ENCODE measurements around the gene LYRM7. TPM values are rescaled to one million over a fixed set of nuclear protein-coding genes. Genes with fewer than 3 reads are reported as not detected.

LYRM7 gene
- polyA plus RNA-seq, 1 experiment = 4.3 TPM

- H3K27ac ChIP-seq (ENCODE audit: low read depth, low read length) = no peak overlapping the region
- no peaks in the 10 kb centered on the region for H3K27me3 ChIP-seq (ENCODE audit: control insufficient read depth, insufficient read depth, low read length)
- no peaks in the 10 kb centered on the region for H3K9me3 ChIP-seq (ENCODE audit: control insufficient read depth, insufficient read depth, low read length)
- TF ChIP-seq CTCF (IDR thresholded peaks at IDR 0.05; ENCODE audit: low read depth, low read length) = no peak
- no peak overlapping the region for H3K4me3 ChIP-seq (ENCODE audit: low read depth, low read length)
- ChIA-PET CTCF (no interaction called here), POLR2A (interaction anchor here (2.0 kb wide), 1 partner anchor 41 kb away, joined by 7 read pairs; the partner anchor contains the start of gene CDC42SE2)
- DNase-seq (ENCODE audit: low read depth, low spot score) = no peak
These were observed 52.0 kb downstream of the LYRM7 start for GRCh38 chr5:131222731-131223130.

GRCh38 chr5:131223751-131224386 is 53.1 kb downstream of the LYRM7 start:
- no peak for TF ChIP-seq CTCF (IDR thresholded peaks at IDR 0.05; ENCODE audit: low read depth, low read length)
- CTCF ChIA-PET = no interaction called here
- H3K27ac ChIP-seq (ENCODE audit: low read depth, low read length) = no peak overlapping the region
- H3K4me3 ChIP-seq (ENCODE audit: low read depth, low read length) = no peak overlapping the region
- no peaks in the 10 kb centered on the region for H3K9me3 ChIP-seq (ENCODE audit: control insufficient read depth, insufficient read depth, low read length)
- no peaks in the 10 kb centered on the region for H3K27me3 ChIP-seq (ENCODE audit: control insufficient read depth, insufficient read depth, low read length)
- DNase-seq (ENCODE audit: low read depth, low spot score) = no peak
- POLR2A ChIA-PET = no interaction called here

- H3K27ac ChIP-seq (ENCODE audit: low read depth, low read length) = no peak overlapping the region
- no peak for TF ChIP-seq CTCF (IDR thresholded peaks at IDR 0.05; ENCODE audit: low read depth, low read length)
- H3K27me3 ChIP-seq (ENCODE audit: control insufficient read depth, insufficient read depth, low read length) = no peaks in the 10 kb centered on the region
- ChIA-PET CTCF (interaction anchor here (0.6 kb wide), 1 partner anchor 138 kb away, joined by 4 read pairs; no protein-coding TSS in a partner anchor), POLR2A (no interaction called here)
- no peak overlapping the region for H3K4me3 ChIP-seq (ENCODE audit: low read depth, low read length)
- H3K9me3 ChIP-seq (ENCODE audit: control insufficient read depth, insufficient read depth, low read length) = no peaks in the 10 kb centered on the region
- DNase-seq (ENCODE audit: low read depth, low spot score) = no peak
These were observed 53.9 kb downstream of the LYRM7 start for GRCh38 chr5:131224387-131225201.

- ChIA-PET POLR2A (interaction anchor here (1.2 kb wide), 1 partner anchor 38 kb away, joined by 3 read pairs; no protein-coding TSS in a partner anchor), CTCF (interaction anchor here (0.6 kb wide), 1 partner anchor 137 kb away, joined by 4 read pairs; no protein-coding TSS in a partner anchor)
- Histone ChIP-seq H3K9me3 (ENCODE audit: control insufficient read depth, insufficient read depth, low read length) (no peaks in the 10 kb centered on the region), H3K27me3 (ENCODE audit: control insufficient read depth, insufficient read depth, low read length) (no peaks in the 10 kb centered on the region), H3K4me3 (ENCODE audit: low read depth, low read length) (no peak overlapping the region), H3K27ac (ENCODE audit: low read depth, low read length) (no peak overlapping the region)
- no peak for TF ChIP-seq CTCF (IDR thresholded peaks at IDR 0.05; ENCODE audit: low read depth, low read length)
- DNase-seq (ENCODE audit: low read depth, low spot score) = no peak
These were observed 54.7 kb downstream of the LYRM7 start for GRCh38 chr5:131225282-131225974.
